Measurements from ENCODE around the gene BCAS1. TPM values are rescaled to one million over a fixed set of nuclear protein-coding genes. Genes with fewer than 3 reads are reported as not detected.

BCAS1 gene
- total and polyA plus RNA-seq, 12 donors, result 0.03 TPM; not detected in 11

DNA sequence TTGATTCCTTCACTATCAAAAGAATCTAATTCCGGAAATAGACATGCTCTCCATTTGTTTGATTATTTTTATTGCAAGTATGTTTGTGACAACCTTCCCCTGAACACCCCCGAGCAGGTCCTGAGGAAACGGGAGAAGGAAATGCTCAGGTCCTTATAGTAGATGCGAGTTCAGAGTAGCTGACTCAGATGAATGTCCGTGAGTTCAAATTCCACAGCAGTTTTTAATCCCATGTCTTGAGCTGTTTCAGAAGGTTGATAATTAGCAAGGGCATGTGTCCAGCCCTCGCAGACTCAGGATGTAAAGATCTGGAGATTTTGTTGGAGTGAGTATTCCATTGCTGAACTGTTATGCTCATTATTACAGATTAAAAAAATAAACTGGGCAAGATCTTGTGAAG, 169.3 kb downstream of the BCAS1 start:
- intact Hi-C loops (cut with DNase I), result no loop called here
- Histone ChIP-seq H3K4me1 (peaks cover 0 to 60% (median 37%) of the 10 kb centered on the region in 9 donors), H3K9me3 (no peaks in the 10 kb centered on the region), H3K27ac (peak overlapping the region in 9 of 10 donors; percentile 56 to 85 (median 78)), H3K27me3 (no peaks in the 10 kb centered on the region), H3K36me3 (no peaks in the 10 kb centered on the region), H3K4me3 (no peak overlapping the region)
- peak in 4 of 8 donors; percentile 10 to 40 (median 26) for ATAC-seq
- TF ChIP-seq, protein P1, sequence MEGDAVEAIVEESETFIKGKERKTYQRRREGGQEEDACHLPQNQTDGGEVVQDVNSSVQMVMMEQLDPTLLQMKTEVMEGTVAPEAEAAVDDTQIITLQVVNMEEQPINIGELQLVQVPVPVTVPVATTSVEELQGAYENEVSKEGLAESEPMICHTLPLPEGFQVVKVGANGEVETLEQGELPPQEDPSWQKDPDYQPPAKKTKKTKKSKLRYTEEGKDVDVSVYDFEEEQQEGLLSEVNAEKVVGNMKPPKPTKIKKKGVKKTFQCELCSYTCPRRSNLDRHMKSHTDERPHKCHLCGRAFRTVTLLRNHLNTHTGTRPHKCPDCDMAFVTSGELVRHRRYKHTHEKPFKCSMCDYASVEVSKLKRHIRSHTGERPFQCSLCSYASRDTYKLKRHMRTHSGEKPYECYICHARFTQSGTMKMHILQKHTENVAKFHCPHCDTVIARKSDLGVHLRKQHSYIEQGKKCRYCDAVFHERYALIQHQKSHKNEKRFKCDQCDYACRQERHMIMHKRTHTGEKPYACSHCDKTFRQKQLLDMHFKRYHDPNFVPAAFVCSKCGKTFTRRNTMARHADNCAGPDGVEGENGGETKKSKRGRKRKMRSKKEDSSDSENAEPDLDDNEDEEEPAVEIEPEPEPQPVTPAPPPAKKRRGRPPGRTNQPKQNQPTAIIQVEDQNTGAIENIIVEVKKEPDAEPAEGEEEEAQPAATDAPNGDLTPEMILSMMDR (IDR thresholded peaks at IDR 0.05), result no peak
- no peak for DNase-seq
- 43 to 62% methylated on average over 6 of the region's 6 CpGs for WGBS, 2 donors

DNA sequence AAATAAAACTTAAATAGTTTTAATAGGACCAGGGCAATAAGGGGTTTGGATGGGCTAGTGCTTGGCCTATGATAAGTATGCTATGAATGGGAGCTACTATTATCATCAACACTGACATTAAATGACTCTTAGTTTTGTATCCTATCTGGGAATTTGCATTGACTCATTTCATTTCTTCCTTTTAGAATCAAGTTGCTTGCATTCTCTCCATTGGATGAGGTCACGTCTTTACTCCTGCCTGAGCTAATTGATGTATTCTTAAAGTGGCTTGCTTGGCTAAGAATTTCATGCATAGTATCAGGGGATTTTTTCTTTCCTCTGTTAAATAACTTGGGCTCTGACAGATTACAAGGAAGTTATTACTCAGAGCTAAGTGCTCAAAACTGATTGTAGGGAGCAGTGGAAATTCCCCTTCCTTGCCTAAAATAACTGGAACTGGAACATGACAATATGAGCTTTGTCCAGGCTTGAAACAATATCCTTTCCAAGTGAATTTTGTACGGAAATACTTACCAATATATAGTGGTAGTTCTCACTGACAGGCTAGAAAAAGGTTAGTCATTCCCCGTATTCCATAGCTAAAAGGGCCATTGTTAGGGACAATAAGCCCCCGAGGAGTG, 169.9 kb downstream of the BCAS1 start:
- Histone ChIP-seq H3K4me1 (peaks cover 0 to 55% (median 37%) of the 10 kb centered on the region in 9 donors), H3K36me3 (no peaks in the 10 kb centered on the region), H3K27me3 (no peaks in the 10 kb centered on the region), H3K4me3 (no peak overlapping the region), H3K27ac (peak overlapping the region in 9 of 10 donors; percentile 56 to 85 (median 78)), H3K9me3 (no peaks in the 10 kb centered on the region)
- peak; percentile 49 to 84 (median 73) for ATAC-seq
- TF ChIP-seq, protein P1 (IDR thresholded peaks at IDR 0.05), result no peak
- intact Hi-C loops (cut with DNase I), result no loop called here
- DNase-seq, result no peak
- 36 to 52% methylated on average over 4 of the region's 4 CpGs for WGBS, 2 donors

DNA sequence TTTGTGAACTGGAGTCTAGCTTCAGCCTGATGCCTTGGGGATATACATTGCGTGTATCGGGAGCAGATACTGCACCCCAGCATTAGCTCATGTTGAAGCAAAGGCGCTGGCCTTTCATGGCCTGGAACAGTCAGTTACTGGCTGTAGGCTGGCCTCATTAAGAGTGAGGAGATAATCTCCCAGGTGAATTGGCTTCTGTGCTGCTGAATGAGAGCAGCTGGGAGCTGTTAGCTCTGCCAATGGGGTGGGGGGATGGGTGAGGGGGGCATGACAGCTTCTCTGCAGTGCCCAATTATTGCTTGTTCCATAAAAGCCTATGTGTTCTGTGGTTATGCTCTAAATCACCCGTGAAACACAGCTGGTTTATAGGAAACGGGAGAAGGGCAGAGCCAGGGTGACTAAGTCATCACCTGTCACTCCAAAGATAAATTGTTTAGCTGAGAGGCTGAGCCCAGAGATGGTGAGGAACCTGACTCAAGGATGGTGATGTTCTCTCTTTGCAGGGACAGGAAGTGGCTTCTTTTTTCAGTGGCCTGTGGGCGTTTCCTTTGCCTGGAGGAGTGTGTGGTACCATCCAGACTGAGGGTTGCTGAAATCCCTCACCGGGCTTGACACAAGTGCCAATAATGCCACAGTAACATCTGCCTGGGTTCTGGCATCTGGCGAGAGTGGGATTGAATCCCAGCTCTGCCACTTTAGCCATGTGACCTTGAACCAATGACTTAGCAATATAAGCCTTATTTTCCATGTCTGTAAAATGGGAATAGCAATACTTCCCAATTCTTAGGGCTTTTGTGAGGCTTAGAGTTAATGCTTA, 170.8 kb downstream of the BCAS1 start:
- Histone ChIP-seq H3K27ac (peak overlapping the region in 6 of 10 donors; percentile 73 to 85 (median 78)), H3K4me1 (peaks cover 0 to 55% (median 37%) of the 10 kb centered on the region in 9 donors)

DNA sequence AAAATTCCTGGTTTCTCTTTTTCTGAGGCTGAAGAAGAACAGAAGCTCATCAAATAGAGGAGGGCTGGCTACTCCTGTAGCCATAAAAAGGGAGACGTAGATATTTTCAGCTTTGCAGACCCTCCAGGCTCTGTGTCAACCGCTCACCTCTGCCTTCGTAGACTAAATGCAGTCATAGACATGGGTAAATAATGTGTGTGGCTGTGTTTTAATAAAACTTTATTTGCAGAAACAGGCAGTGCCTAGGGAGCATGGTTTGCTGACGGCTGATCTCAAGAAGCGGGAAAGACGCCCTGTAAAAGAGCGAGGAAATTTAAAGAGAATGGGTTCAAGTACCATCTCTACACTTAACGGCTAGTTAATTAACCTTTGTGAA, 171.8 kb downstream of the BCAS1 start:
- Histone ChIP-seq H3K4me1 (peaks cover 0 to 50% (median 37%) of the 10 kb centered on the region in 9 donors), H3K4me3 (no peak overlapping the region), H3K36me3 (no peaks in the 10 kb centered on the region), H3K9me3 (no peaks in the 10 kb centered on the region), H3K27me3 (no peaks in the 10 kb centered on the region), H3K27ac (peak overlapping the region in 8 of 10 donors; percentile 30 to 85 (median 76))
- DNase-seq (no peak), ATAC-seq (no peak)
- 92% methylated on average over 8 of the region's 8 CpGs for WGBS, 2 donors
- intact Hi-C loops (cut with DNase I), result loop anchor here in 1 of 10 donors (1.0 kb wide), 1 partner anchor 70 kb away; no protein-coding TSS in a partner anchor
- TF ChIP-seq, protein P1 (IDR thresholded peaks at IDR 0.05), result no peak

More for the DNA sequence above, 170.8 kb downstream of the BCAS1 start:
- no peaks in the 10 kb centered on the region for H3K9me3 ChIP-seq
- no peaks in the 10 kb centered on the region for H3K27me3 ChIP-seq
- intact Hi-C loops (cut with DNase I), result no loop called here
- no peak for DNase-seq
- TF ChIP-seq, protein P1 (IDR thresholded peaks at IDR 0.05), result no peak
- H3K36me3 ChIP-seq, result no peaks in the 10 kb centered on the region
- ATAC-seq, result peak in 6 of 8 donors; percentile 1 to 63 (median 31)
- no peak overlapping the region for H3K4me3 ChIP-seq
- WGBS, 2 donors, result 50 to 63% methylated on average over 8 of the region's 8 CpGs
